ENCODE results near the gene PLPPR1. TPM values are rescaled to one million over a fixed set of nuclear protein-coding genes. Genes with fewer than 3 reads are reported as not detected.

PLPPR1 gene
- total RNA-seq, 1 experiment from 2014 or later, result not detected

DNA sequence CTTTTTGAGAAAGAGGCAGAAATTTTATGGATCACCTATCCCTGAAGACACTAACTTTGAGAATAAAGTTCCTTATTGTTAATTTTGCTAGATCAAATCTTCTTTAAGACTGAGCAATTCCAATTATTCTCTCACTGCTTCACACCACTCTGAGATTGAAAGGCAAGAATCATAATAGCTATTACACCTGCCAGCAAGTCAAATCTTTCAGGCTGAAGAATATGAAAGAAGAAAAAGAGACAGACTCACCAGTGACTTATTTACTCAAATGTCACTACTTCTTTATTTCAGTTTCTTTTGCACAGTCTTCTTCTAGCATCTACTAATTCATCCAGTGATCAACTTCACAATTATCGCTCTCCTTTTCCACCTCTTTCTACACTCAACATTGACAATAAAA, 35.9 kb upstream of the PLPPR1 start:
- no peaks in the 10 kb centered on the region for H4K20me1 ChIP-seq (ENCODE audit: insufficient read depth)
- no peaks in the 10 kb centered on the region for H3K79me2 ChIP-seq (ENCODE audit: insufficient read depth, low read length)
- CTCF ChIA-PET, result no interaction called here
- TF ChIP-seq ZFX (IDR thresholded peaks at IDR 0.05) (no peak), SRF (IDR thresholded peaks at IDR 0.05; ENCODE audit: low read depth) (no peak), POLR2AphosphoS5 (IDR thresholded peaks at IDR 0.05; ENCODE audit: low read depth, low read length) (no peak), SP1 (IDR thresholded peaks at IDR 0.05; ENCODE audit: low read depth) (no peak), RAD21 (IDR thresholded peaks at IDR 0.05; ENCODE audit: low read depth) (no peak), CBX3 (IDR thresholded peaks at IDR 0.05; ENCODE audit: low read depth) (no peak), YY1 (IDR thresholded peaks at IDR 0.05; ENCODE audit: extremely low read depth, insufficient replicate concordance, low read depth, low read length) (no peak), EGR1 (IDR thresholded peaks at IDR 0.05; ENCODE audit: low read depth) (no peak), TCF7L2 (IDR thresholded peaks at IDR 0.05; ENCODE audit: borderline replicate concordance, extremely low read depth, insufficient read depth, insufficient read length) (no peak), FOSL1 (IDR thresholded peaks at IDR 0.05; ENCODE audit: low read depth) (no peak), POLR2A (IDR thresholded peaks at IDR 0.05; ENCODE audit: borderline replicate concordance, extremely low read depth, insufficient read depth, insufficient read length) (no peak), EZH2phosphoT487 (IDR thresholded peaks at IDR 0.05; ENCODE audit: borderline replicate concordance) (no peak), SIN3A (IDR thresholded peaks at IDR 0.05; ENCODE audit: low read depth) (no peak), JUND (IDR thresholded peaks at IDR 0.05) (no peak)
- TF ChIP-seq, protein P1, sequence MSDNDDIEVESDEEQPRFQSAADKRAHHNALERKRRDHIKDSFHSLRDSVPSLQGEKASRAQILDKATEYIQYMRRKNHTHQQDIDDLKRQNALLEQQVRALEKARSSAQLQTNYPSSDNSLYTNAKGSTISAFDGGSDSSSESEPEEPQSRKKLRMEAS (IDR thresholded peaks at IDR 0.05), result no peak
- TF ChIP-seq, protein P2, sequence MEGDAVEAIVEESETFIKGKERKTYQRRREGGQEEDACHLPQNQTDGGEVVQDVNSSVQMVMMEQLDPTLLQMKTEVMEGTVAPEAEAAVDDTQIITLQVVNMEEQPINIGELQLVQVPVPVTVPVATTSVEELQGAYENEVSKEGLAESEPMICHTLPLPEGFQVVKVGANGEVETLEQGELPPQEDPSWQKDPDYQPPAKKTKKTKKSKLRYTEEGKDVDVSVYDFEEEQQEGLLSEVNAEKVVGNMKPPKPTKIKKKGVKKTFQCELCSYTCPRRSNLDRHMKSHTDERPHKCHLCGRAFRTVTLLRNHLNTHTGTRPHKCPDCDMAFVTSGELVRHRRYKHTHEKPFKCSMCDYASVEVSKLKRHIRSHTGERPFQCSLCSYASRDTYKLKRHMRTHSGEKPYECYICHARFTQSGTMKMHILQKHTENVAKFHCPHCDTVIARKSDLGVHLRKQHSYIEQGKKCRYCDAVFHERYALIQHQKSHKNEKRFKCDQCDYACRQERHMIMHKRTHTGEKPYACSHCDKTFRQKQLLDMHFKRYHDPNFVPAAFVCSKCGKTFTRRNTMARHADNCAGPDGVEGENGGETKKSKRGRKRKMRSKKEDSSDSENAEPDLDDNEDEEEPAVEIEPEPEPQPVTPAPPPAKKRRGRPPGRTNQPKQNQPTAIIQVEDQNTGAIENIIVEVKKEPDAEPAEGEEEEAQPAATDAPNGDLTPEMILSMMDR (IDR thresholded peaks at IDR 0.05 in 2 of 3, conservative IDR thresholded peaks at IDR 0.05 in 1 of 3; ENCODE audit: borderline replicate concordance in 1 of 3, insufficient read depth in 1 of 3, low read depth in 2 of 3, low read length in 2 of 3), result no peak
- TF ChIP-seq, protein P3, sequence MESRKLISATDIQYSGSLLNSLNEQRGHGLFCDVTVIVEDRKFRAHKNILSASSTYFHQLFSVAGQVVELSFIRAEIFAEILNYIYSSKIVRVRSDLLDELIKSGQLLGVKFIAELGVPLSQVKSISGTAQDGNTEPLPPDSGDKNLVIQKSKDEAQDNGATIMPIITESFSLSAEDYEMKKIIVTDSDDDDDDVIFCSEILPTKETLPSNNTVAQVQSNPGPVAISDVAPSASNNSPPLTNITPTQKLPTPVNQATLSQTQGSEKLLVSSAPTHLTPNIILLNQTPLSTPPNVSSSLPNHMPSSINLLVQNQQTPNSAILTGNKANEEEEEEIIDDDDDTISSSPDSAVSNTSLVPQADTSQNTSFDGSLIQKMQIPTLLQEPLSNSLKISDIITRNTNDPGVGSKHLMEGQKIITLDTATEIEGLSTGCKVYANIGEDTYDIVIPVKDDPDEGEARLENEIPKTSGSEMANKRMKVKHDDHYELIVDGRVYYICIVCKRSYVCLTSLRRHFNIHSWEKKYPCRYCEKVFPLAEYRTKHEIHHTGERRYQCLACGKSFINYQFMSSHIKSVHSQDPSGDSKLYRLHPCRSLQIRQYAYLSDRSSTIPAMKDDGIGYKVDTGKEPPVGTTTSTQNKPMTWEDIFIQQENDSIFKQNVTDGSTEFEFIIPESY (IDR thresholded peaks at IDR 0.05; ENCODE audit: extremely low read depth, insufficient replicate concordance, low read length), result no peak
- TF ChIP-seq, protein P4, sequence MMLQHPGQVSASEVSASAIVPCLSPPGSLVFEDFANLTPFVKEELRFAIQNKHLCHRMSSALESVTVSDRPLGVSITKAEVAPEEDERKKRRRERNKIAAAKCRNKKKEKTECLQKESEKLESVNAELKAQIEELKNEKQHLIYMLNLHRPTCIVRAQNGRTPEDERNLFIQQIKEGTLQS (IDR thresholded peaks at IDR 0.05), result no peak
- BruUV-seq (replicated peaks), result no TSS peak
- ATAC-seq (no peak), DNase-seq (ENCODE audit: low read depth, low spot score) (no peak)
- H3K9me3 ChIP-seq (ENCODE audit: control insufficient read depth in 1 of 2, insufficient read depth in 1 of 2, low read depth in 1 of 2, low read length in 2 of 2), result no peaks in the 10 kb centered on the region
- H3K27me3 ChIP-seq (ENCODE audit: insufficient read depth, low read length), result no peaks in the 10 kb centered on the region; the same call in 1 of the 2 replicates
- intact Hi-C loops (cut with micrococcal nuclease), result no loop called here
- H2AFZ ChIP-seq (ENCODE audit: low read depth, low read length, poor library complexity, severe bottlenecking), result no peak overlapping the region
- H3K9ac ChIP-seq (ENCODE audit: low read length), result no peak overlapping the region
- H3K27ac ChIP-seq (ENCODE audit: low read depth, low read length), result no peak overlapping the region
- H3K36me3 ChIP-seq (ENCODE audit: control insufficient read depth in 1 of 2, insufficient read depth in 2 of 2, low read length in 2 of 2), result no peaks in the 10 kb centered on the region
- no peaks in the 10 kb centered on the region for H3K4me1 ChIP-seq (ENCODE audit: control insufficient read depth in 1 of 2, insufficient read depth in 2 of 2, low read length in 2 of 2)
- H3K4me2 ChIP-seq (ENCODE audit: low read length), result no peak overlapping the region
- POLR2A ChIA-PET, result no interaction called here
- RAD21 ChIA-PET (ENCODE audit: low non-redundant PET in 1 of 2, low total read pairs in 2 of 2, uncharacterized antibody in 2 of 2, unreplicated experiment in 2 of 2), result no interaction called here
- no peak overlapping the region for H3K4me3 ChIP-seq (replicated peaks in 1 of 2; ENCODE audit: low read depth in 1 of 2, low read length in 2 of 2)
- H3K9me2 ChIP-seq (ENCODE audit: insufficient read depth), result no peaks in the 10 kb centered on the region
